Superior temporal gyrus (tissue), 1 donor: ENCODE results near the gene KIF15.
"Not testable (repeated sequence)": the region's sequence is repeated elsewhere in the genome, so short reads cannot be mapped to it uniquely, and the experiment has no call there.

Experiments used
- DNase-seq: peaks from one replicate; pipeline ENCODE4 v3.0.0-alpha.2; 2016; ENCODE audit errors: extremely low spot score

KIF15 gene

GRCh38 chr3:44827196-44827595 is 65.6 kb downstream of the KIF15 start:
- no peak for DNase-seq

DNA sequence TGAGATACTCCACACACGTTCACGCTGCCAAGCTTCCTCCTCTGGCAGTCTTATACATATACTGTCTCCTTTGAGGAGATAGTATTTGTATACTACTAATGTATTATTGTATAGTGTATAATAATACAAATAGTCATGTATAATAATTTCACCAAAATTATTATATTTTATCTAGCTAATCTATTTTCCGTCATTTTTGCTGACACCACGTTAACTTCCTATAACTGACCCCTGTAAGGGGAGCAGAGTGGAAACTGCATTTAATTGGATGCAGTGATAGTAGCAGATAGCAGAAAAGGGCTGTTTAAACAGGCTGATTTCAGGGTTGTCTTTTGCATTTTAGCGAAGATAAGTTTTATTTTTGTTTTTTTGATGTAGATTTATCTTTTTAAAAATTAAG is 69.6 kb downstream of the KIF15 start:
- DNase-seq: no peak

DNA sequence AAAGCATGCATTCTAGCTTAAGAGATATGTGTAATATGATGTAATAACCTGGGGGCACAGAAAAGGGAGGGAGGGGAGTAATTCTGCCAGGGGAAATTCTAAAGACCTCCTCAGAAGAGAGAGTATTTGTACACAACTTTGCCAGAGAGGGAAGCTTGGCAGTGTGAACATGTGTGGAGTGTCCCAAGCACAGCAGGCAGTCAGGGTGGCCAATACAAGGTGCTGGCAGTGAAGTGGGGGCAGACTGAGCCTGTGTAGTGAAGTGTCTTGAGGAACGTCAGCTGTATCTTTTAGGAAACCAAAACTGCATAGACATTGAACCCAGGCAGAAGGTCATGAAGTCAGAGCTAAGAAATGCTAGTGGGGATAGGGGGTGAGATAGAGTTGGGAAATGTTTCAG is 70.4 kb downstream of the KIF15 start:
- no peak for DNase-seq

GRCh38 chr3:44832965-44833364 is 71.4 kb downstream of the KIF15 start:
- DNase-seq: no peak

DNA sequence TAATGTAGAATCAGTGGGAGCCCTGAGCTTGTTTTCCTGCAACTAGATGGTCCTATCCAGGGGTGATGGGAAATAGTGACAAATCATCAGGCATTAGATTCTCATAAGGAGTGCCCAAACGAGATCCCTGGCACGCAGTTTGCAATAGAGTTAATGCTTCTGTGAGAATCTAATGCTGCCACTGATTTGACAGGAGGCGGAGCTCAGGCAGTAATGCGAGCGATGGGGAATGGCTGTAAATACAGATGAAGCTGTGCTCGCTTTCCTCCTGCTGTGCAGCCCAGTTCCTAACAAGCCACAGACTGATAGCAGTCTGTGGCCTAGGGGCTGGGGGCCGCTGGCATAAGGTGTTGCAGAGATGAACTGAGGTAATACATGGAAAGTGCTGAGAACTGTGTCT is 71.8 kb downstream of the KIF15 start:
- DNase-seq: no peak

DNA sequence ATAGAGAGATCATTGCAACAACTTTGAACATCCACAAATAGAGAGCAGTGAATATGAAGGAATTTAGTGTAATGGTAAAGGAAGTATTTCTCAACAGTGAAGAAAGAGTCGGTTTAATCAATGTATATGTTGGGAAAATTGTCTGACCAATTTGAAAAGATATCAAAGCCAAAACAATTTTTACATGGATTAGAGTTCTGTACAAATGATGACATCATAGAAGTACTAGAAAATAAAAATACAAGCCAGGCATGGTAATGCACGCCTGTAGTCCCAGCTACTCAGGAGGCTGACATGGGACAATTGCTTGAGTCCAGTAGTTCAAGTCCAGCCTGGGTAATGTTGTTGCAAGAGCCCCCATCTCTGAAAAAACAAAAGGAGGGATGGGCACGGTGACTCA is 74.1 kb downstream of the KIF15 start:
- DNase-seq: no peak

- DNase-seq: no peak
Observed at GRCh38 chr3:44842376-44842775, 80.8 kb downstream of the KIF15 start.

GRCh38 chr3:44845528-44846520 is 84.2 kb downstream of the KIF15 start:
- peak; percentile 12 for DNase-seq

GRCh38 chr3:44848634-44849033 is 87.0 kb downstream of the KIF15 start:
- DNase-seq: no peak

DNA sequence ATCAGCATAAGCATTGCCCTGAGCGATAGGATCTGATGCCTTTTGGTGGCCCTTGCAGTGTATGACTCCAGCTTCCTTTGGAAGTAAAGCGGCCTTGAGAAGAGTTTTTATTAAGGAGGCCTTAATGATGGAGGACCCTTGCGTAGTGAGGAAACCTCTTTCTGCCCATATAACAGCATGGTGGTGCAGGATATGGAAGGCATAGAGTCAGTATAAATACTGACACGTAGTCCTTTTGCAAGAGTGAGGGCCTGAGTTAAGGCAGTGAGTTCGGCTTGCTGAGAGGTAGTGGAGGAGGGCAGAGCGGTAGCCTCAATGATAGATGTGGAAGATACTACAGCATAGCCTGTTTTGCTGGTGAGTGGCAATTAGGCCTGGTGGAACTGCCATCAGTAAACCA is 95.1 kb downstream of the KIF15 start:
- not testable (repeated sequence) for DNase-seq

- DNase-seq: no peak
Observed at GRCh38 chr3:44860117-44860516, 98.5 kb downstream of the KIF15 start.

GRCh38 chr3:44861412-44862225 is 100.0 kb downstream of the KIF15 start, which contains the start of gene TMEM42:
Gene TMEM42 (plus strand): TSS chr3:44861912. CDS start chr3:44861925, 13 bp downstream.
- DNase-seq: peak; percentile 94

GRCh38 chr3:44862226-44862637 is 100.6 kb downstream of the KIF15 start:
- DNase-seq: peak; percentile 53

- DNase-seq: no peak
Observed at GRCh38 chr3:44865272-44866035, 103.9 kb downstream of the KIF15 start.

- no peak for DNase-seq
Observed at GRCh38 chr3:44867421-44868111, 106.0 kb downstream of the KIF15 start.

- no peak for DNase-seq
Observed at GRCh38 chr3:44870375-44871061, 108.9 kb downstream of the KIF15 start.

- DNase-seq: no peak
Observed at GRCh38 chr3:44874308-44874707, 112.7 kb downstream of the KIF15 start, which contains the start of gene TGM4. Gene TGM4 (plus strand): TSS chr3:44874608. CDS start chr3:44874679, 71 bp downstream.

DNA sequence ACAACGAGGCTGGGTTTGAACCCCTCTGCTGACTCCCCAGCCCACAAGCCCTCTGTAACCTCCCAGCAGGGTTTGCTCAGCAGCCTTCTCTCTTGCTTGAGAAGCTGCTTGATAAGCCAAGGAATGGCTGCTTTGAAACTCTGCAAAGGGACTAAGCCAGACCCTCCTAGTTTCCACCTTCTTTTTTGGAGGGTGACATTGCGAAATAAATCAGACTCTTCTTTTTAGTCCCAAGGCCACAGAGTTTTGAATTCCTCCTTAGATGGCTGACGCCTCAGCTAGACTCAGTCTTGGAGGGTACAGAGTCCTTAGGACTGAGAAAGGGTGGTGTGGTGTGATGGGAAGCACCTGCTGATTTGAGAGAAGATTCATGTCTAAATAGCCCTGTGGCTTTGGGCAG is 114.0 kb downstream of the KIF15 start:
- no peak for DNase-seq

GRCh38 chr3:44877333-44877732 is 115.7 kb downstream of the KIF15 start:
- DNase-seq: no peak

GRCh38 chr3:44880284-44880683 is 118.7 kb downstream of the KIF15 start:
- no peak for DNase-seq
